GM23338 (cell line): ENCODE results near the gene GPC6.

ENCODE experiments used
- CREB1 ChIP-seq: fragments of 250-450 bp; sonication (Bioruptor Pico); IDR thresholded peaks from 2 replicates; pipeline ENCODE4 v1.5.0; 2020; ENCODE audit warnings: low read depth, mild to moderate bottlenecking, moderate library complexity
- EZH2 ChIP-seq: fragments of 200-600 bp; sonication (generic); IDR thresholded peaks from one replicate; pipeline ENCODE4 v1.8.0; 2017; ENCODE audit warnings: antibody characterized with exemption, mild to moderate bottlenecking, low read depth; ENCODE audit not compliant: unreplicated experiment
- EZH2phosphoT487 ChIP-seq: fragments of 200-600 bp; sonication (generic); IDR thresholded peaks from one replicate; pipeline ENCODE4 v1.8.1; 2018; ENCODE audit warnings: antibody characterized with exemption; ENCODE audit not compliant: unreplicated experiment
- JUNB ChIP-seq: IDR thresholded peaks from one replicate; pipeline ENCODE4 v1.6.1; 2016; ENCODE audit warnings: antibody characterized with exemption; ENCODE audit not compliant: unreplicated experiment
- NANOG ChIP-seq: IDR thresholded peaks from 2 replicates; pipeline ENCODE4 v1.6.1; 2016; ENCODE audit warnings: antibody characterized with exemption, borderline replicate concordance
- POLR2AphosphoS5 ChIP-seq: IDR thresholded peaks from 2 replicates; pipeline ENCODE4 v1.6.1; 2016; ENCODE audit warnings: antibody characterized with exemption, low read depth
- TF ChIP-seq, protein P1 (sequence below), 2 experiments: fragments of 200-600 bp in 1 of 2; sonication (generic) in 1 of 2; conservative IDR thresholded peaks; 2 replicates each; pipeline versions ENCODE4 v1.5.1 to v1.6.1; 2016 to 2017; ENCODE audit warnings: antibody characterized with exemption in 2 of 2, low read depth in 2 of 2, mild to moderate bottlenecking in 2 of 2, moderate library complexity in 1 of 2
- TF ChIP-seq, protein P2 (sequence below): IDR thresholded peaks from 2 replicates; pipeline ENCODE4 v1.6.1; 2016; ENCODE audit warnings: antibody characterized with exemption
- TF ChIP-seq, protein P3 (sequence below): IDR thresholded peaks from one replicate; pipeline ENCODE4 v1.6.1; 2018; ENCODE audit warnings: antibody characterized with exemption; ENCODE audit not compliant: unreplicated experiment

DNA sequence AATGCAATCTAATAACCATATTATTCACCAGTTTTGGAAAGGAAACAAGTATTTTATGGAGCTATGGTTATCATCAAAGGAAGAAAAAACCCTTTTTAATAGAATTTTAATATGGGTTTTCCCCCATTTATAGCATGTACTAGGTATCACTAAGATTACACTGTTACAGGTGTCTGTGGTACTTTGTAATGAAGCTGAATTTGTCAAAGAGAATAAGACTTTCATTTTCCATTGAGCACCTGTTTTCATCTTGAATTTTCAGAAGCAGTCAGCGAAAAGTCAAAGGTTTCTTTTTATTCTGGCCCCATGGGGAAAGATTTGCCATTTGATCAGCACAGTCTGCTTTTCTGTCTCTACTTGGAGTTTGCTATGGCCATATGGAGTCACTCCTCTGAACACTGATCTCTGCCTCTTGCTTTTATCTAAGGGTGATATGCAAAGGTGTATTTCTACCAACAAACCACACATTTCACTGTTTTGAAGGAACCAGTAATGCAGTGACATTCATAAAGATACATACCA, 662.9 kb downstream of the GPC6 start:
- TF ChIP-seq, protein P1, sequence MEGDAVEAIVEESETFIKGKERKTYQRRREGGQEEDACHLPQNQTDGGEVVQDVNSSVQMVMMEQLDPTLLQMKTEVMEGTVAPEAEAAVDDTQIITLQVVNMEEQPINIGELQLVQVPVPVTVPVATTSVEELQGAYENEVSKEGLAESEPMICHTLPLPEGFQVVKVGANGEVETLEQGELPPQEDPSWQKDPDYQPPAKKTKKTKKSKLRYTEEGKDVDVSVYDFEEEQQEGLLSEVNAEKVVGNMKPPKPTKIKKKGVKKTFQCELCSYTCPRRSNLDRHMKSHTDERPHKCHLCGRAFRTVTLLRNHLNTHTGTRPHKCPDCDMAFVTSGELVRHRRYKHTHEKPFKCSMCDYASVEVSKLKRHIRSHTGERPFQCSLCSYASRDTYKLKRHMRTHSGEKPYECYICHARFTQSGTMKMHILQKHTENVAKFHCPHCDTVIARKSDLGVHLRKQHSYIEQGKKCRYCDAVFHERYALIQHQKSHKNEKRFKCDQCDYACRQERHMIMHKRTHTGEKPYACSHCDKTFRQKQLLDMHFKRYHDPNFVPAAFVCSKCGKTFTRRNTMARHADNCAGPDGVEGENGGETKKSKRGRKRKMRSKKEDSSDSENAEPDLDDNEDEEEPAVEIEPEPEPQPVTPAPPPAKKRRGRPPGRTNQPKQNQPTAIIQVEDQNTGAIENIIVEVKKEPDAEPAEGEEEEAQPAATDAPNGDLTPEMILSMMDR (conservative IDR thresholded peaks at IDR 0.05; ENCODE audit: low read depth in 2 of 2), result no peak
- TF ChIP-seq EZH2 (no peak), NANOG (no peak), EZH2phosphoT487 (no peak), CREB1 (no peak), POLR2AphosphoS5 (no peak), JUNB (no peak)
- TF ChIP-seq, protein P2, sequence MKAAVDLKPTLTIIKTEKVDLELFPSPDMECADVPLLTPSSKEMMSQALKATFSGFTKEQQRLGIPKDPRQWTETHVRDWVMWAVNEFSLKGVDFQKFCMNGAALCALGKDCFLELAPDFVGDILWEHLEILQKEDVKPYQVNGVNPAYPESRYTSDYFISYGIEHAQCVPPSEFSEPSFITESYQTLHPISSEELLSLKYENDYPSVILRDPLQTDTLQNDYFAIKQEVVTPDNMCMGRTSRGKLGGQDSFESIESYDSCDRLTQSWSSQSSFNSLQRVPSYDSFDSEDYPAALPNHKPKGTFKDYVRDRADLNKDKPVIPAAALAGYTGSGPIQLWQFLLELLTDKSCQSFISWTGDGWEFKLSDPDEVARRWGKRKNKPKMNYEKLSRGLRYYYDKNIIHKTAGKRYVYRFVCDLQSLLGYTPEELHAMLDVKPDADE, result no peak
- TF ChIP-seq, protein P3, sequence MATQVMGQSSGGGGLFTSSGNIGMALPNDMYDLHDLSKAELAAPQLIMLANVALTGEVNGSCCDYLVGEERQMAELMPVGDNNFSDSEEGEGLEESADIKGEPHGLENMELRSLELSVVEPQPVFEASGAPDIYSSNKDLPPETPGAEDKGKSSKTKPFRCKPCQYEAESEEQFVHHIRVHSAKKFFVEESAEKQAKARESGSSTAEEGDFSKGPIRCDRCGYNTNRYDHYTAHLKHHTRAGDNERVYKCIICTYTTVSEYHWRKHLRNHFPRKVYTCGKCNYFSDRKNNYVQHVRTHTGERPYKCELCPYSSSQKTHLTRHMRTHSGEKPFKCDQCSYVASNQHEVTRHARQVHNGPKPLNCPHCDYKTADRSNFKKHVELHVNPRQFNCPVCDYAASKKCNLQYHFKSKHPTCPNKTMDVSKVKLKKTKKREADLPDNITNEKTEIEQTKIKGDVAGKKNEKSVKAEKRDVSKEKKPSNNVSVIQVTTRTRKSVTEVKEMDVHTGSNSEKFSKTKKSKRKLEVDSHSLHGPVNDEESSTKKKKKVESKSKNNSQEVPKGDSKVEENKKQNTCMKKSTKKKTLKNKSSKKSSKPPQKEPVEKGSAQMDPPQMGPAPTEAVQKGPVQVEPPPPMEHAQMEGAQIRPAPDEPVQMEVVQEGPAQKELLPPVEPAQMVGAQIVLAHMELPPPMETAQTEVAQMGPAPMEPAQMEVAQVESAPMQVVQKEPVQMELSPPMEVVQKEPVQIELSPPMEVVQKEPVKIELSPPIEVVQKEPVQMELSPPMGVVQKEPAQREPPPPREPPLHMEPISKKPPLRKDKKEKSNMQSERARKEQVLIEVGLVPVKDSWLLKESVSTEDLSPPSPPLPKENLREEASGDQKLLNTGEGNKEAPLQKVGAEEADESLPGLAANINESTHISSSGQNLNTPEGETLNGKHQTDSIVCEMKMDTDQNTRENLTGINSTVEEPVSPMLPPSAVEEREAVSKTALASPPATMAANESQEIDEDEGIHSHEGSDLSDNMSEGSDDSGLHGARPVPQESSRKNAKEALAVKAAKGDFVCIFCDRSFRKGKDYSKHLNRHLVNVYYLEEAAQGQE, result no peak
